Right lobe of liver (tissue), 6 donors: Measurements from ENCODE around the gene KLHL40. TPM values are rescaled to one million over a fixed set of nuclear protein-coding genes. Genes with fewer than 3 reads are reported as not detected.

Experiments used
- ATAC-seq, 4 donors: fragments of 200-7000 bp; cut with Tn5 transposase; one replicate each; pipeline ENCODE4 v1.9.1; 2020; ENCODE audit warnings: mild to moderate bottlenecking in 4 of 4, moderate library complexity in 4 of 4
- DNase-seq, 3 donors: peaks; one replicate each; pipeline ENCODE4 v3.0.0-alpha.2; 2020
- H3K27ac ChIP-seq, 3 donors: fragments of 200-600 bp; one replicate each; pipeline ENCODE4 v1.8.0; 2022
- H3K27me3 ChIP-seq, 2 donors: fragments of 200-600 bp; one replicate each; pipeline ENCODE4 v1.8.0; 2022
- H3K36me3 ChIP-seq, 4 donors: fragments of 200-600 bp; sonication (generic) in 1 of 4; one replicate each; pipeline versions ENCODE4 v1.5.1 to v1.8.0; 2017 to 2022; ENCODE audit warnings: control low read depth in 1 of 4
- H3K4me1 ChIP-seq, 4 donors: fragments of 200-600 bp; sonication (generic) in 1 of 4; one replicate each; pipeline versions ENCODE4 v1.5.1 to v1.8.0; 2017 to 2022; ENCODE audit warnings: control low read depth in 1 of 4
- H3K4me3 ChIP-seq, 3 donors: fragments of 200-600 bp; one replicate each; pipeline ENCODE4 v1.8.0; 2022
- H3K9me3 ChIP-seq, 4 donors: fragments of 200-600 bp; sonication (generic) in 1 of 4; one replicate each; pipeline versions ENCODE4 v1.5.1 to v1.8.0; 2017 to 2022; ENCODE audit warnings: control low read depth in 1 of 4
- POLR2A ChIP-seq: fragments of 450-650 bp; IDR thresholded peaks from one replicate; pipeline ENCODE4 v1.6.1; 2017; ENCODE audit warnings: antibody characterized with exemption, mild to moderate bottlenecking
- WGBS: methylation state at CpG from one replicate; pipeline ENCODE4 v1.1.6; 2018; ENCODE audit warnings: low coverage, low lambda C conversion rate; ENCODE audit not compliant: insufficient coverage; ENCODE audit errors: missing lambda C conversion rate; 5-methylcytosine and 5-hydroxymethylcytosine counted together
- intact Hi-C, 2 donors: fragments of 100-400 bp; cut with DNase I; formaldehyde crosslinking; loops; one replicate each; pipeline versions ENCODE4 v1.11.2 to v1.14.1; 2022
- total RNA-seq, 6 experiments: library from RNA; depleted of rRNA in 2 of 6; stranded (reverse); fragments of >200 nt in 2 of 6; fragmentation: NEBNext Ultra II Directional in 3 of 6; extraction: Animal tissue kit (Norgen Biotek cat#: 25700) in 3 of 6; gene quantifications; one replicate each; pipeline versions ENCODE4 v1.1.0 to v1.2.4, GENCODE V29; 2016 to 2023
- TF ChIP-seq, protein P1 (sequence below), 4 donors: fragments of 200-600 bp in 3 of 4; fragments of 450-650 bp in 1 of 4; IDR thresholded peaks; one replicate each; pipeline versions ENCODE4 v1.5.1 to v1.8.0; 2016 to 2022; ENCODE audit warnings: antibody characterized with exemption in 4 of 4, mild to moderate bottlenecking in 2 of 4
- donor health status: DM: no; HTN: yes; CAD: no.
- donor health status: DM: no; HTN: no; CAD: no.
- donor health status: DM: no; HTN: no; CAD: no.
- donor health status: DM: no; HTN: yes; CAD: no.
- donor health status: DM: no; HTN: yes; CAD: no.

Gene KLHL40
- total RNA-seq, 6 experiments from 2014 or later: 0.19 to 0.68 TPM; not detected in 4

DNA sequence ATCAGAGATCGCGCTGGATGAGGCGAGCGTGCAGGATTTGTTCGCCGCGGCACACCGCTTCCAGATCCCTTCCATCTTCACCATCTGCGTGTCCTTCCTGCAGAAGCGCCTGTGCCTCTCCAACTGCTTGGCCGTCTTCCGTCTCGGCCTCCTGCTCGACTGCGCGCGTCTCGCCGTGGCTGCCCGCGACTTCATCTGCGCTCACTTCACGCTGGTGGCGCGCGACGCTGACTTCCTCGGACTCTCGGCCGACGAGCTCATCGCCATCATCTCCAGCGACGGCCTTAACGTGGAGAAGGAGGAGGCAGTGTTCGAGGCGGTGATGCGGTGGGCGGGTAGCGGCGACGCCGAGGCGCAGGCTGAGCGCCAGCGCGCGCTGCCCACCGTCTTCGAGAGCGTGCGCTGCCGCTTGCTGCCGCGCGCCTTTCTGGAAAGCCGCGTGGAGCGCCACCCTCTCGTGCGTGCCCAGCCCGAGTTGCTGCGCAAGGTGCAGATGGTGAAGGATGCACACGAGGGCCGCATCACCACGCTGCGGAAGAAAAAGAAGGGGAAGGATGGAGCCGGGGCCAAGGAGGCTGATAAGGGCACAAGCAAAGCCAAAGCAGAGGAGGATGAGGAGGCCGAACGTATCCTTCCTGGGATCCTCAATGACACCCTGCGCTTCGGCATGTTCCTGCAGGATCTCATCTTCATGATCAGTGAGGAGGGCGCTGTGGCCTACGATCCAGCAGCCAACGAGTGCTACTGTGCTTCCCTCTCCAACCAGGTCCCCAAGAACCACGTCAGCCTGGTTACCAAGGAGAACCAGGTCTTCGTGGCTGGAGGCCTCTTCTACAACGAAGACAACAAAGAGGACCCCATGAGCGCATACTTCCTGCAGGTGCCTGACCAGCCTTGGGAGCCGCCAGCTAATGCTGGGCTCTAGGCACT, 819 bp downstream of the KLHL40 start:
- H3K4me3 ChIP-seq: no peak overlapping the region
- ATAC-seq (no peak), DNase-seq (no peak)
- H3K4me1 ChIP-seq: no peaks in the 10 kb centered on the region
- intact Hi-C loops: loop anchor here in 1 of 2 donors (10.0 kb wide), 1 partner anchor 49 kb away; no protein-coding TSS in a partner anchor
- no peak overlapping the region for H3K27ac ChIP-seq
- WGBS: 42% methylated on average over 30 of the region's 80 CpGs
- no peaks in the 10 kb centered on the region for H3K27me3 ChIP-seq
- H3K9me3 ChIP-seq: no peaks in the 10 kb centered on the region
- no peaks in the 10 kb centered on the region for H3K36me3 ChIP-seq
- TF ChIP-seq, protein P1, sequence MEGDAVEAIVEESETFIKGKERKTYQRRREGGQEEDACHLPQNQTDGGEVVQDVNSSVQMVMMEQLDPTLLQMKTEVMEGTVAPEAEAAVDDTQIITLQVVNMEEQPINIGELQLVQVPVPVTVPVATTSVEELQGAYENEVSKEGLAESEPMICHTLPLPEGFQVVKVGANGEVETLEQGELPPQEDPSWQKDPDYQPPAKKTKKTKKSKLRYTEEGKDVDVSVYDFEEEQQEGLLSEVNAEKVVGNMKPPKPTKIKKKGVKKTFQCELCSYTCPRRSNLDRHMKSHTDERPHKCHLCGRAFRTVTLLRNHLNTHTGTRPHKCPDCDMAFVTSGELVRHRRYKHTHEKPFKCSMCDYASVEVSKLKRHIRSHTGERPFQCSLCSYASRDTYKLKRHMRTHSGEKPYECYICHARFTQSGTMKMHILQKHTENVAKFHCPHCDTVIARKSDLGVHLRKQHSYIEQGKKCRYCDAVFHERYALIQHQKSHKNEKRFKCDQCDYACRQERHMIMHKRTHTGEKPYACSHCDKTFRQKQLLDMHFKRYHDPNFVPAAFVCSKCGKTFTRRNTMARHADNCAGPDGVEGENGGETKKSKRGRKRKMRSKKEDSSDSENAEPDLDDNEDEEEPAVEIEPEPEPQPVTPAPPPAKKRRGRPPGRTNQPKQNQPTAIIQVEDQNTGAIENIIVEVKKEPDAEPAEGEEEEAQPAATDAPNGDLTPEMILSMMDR (IDR thresholded peaks at IDR 0.05): no peak
- TF ChIP-seq POLR2A: no peak

DNA sequence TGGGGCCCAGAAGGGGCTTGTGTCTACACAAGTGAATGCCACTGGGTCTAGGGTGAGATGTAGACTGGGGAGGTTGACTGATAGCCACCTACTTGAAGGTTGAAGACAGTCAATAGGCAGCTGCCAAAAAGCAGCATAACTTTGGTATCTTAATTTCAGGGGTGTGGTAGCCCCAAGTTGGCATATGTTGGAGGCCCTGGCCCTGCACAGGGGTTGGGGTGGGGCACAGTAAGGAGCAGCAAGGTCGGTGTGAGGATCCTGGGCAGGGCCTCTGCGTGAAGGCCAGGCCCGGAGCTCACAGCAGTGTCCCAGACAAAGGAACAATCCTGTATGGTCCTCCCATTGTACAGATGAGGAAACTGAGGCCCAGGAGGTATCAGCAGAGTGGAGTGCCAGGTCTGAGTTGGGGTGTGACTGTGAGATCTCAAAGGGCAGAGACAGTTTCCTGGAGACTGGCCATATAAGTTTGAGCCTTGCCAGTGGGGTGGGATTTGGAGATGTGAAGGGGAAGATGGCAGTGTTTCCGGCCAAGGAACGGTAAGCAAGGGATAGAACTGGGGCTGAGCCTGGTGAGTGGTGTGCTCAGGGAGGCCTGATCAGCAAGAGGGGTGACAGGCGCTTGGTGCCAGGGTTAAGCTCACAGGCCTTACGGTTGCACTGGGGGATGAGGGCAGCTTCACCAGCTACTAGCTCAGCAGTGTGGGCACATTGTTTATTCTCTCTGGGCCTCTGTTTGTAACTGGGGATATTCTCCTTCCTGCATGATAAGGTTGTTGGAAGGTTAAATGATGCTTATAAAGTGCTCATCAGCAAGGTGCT, 1.7 kb downstream of the KLHL40 start:
- H3K36me3 ChIP-seq: no peaks in the 10 kb centered on the region
- intact Hi-C loops: loop anchor here in 1 of 2 donors (10.0 kb wide), 1 partner anchor 48 kb away; no protein-coding TSS in a partner anchor
- TF ChIP-seq, protein P1 (IDR thresholded peaks at IDR 0.05): no peak
- TF ChIP-seq POLR2A: no peak
- no peak for ATAC-seq
- no peak overlapping the region for H3K27ac ChIP-seq
- H3K4me3 ChIP-seq: no peak overlapping the region
- no peak for DNase-seq
- H3K27me3 ChIP-seq: no peaks in the 10 kb centered on the region
- no peaks in the 10 kb centered on the region for H3K9me3 ChIP-seq
- WGBS: 60% methylated on average over 2 of the region's 7 CpGs
- H3K4me1 ChIP-seq: no peaks in the 10 kb centered on the region

DNA sequence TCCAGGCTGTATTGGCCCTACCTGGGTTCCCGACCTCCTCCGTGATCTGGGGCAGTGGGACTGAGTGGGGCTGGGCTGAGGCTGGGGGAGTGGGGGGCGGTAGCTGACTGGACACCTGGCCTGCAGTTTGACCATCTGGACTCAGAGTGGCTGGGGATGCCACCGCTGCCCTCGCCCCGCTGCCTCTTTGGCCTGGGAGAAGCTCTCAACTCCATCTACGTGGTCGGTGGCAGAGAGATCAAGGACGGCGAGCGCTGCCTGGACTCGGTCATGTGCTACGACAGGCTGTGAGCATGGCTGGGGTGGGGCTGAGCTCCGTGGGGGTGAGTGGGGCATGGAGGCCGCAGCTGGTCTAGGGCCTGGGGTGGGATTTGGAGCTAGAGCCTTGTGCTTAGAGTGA, 2.7 kb downstream of the KLHL40 start:
- DNase-seq: no peak

More for the DNA sequence above, 2.7 kb downstream of the KLHL40 start:
- no peak overlapping the region for H3K27ac ChIP-seq
- H3K4me1 ChIP-seq: no peaks in the 10 kb centered on the region
- no peaks in the 10 kb centered on the region for H3K36me3 ChIP-seq
- H3K27me3 ChIP-seq: no peaks in the 10 kb centered on the region
- TF ChIP-seq, protein P1 (IDR thresholded peaks at IDR 0.05): no peak
- no peak for TF ChIP-seq POLR2A
- no CpG with 5 or more reads among the region's 15 CpGs for WGBS
- H3K9me3 ChIP-seq: no peaks in the 10 kb centered on the region
- no peak overlapping the region for H3K4me3 ChIP-seq
- ATAC-seq: no peak
- intact Hi-C loops: loop anchor here in 1 of 2 donors (10.0 kb wide), 1 partner anchor 47 kb away; no protein-coding TSS in a partner anchor
